Erythroblast (primary cell): ENCODE measurements around the gene SLC35C1.
A peak's percentile ranks its signal among the peaks of the same experiment; 100 is the strongest.

Source experiments
- DNase-seq, 2 experiments: peaks; one replicate each; lab custom pipeline; 2025; lab: John Stamatoyannopoulos, UW
- GATA1 ChIP-seq: IDR thresholded peaks from 2 replicates; pipeline ENCODE4 v1.6.1; 2011; ENCODE audit warnings: low read depth, mild to moderate bottlenecking, control low read depth, low read length, moderate library complexity
- POLR2A ChIP-seq: IDR thresholded peaks from 2 replicates; pipeline ENCODE4 v1.6.1; 2011; ENCODE audit warnings: mild to moderate bottlenecking, low read length

Gene SLC35C1

DNA sequence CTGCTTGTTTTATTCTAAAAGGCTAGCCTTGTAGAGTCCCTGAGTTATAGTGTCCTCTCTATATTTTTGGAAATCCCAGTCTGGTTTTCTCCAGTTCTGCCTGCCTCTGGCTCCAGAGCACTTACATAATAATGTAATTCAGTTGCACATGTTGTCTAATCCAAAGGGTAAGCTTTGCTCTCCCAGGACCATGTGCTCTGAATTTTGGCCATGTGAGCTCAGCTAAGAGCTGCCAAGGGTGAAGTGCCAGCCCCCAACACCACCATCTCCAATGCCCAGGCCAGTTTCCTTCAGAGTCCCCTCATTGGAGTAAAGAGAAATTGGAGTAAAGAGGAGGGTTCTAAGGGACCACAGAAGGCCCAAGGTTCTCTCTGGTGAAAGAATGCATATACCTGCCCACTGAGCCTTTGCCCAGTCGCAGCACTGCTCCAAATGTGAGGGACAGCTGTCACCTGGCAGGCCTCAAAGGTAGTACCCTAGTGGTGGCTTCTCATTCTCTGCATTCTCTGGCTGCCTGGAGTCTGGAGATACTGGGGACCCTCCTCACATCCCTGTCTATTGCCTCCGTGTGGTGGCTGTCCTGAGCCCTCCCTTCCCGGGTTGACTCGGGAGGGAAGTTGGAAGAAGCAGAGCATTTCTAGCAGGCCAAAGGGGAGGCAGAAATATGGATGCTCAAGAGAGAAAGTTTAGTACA, 47.2 kb downstream of the SLC35C1 start:
- DNase-seq, result no peak
- no peak for TF ChIP-seq POLR2A
- TF ChIP-seq GATA1, result no peak

DNA sequence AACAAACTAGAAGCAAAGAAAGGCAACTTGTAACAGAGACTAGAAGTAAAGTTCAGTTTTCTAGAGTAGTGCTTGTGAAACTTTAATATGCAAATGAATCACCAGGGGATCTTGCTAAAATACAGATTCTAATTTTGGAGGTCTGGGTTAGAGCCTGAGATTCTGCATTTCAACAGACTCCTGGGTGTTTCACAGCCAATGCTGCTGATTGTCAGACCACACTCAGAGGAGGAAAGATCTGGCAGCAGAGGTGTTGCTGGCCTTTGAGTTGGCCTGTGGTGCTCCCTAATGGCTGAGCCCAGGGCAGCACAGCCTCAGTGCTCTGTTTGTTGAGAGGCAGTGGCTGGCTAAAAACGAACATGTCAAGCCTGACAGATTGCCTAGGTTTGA, 47.8 kb downstream of the SLC35C1 start:
- DNase-seq, result no peak
- TF ChIP-seq GATA1 (no peak), POLR2A (no peak)

DNA sequence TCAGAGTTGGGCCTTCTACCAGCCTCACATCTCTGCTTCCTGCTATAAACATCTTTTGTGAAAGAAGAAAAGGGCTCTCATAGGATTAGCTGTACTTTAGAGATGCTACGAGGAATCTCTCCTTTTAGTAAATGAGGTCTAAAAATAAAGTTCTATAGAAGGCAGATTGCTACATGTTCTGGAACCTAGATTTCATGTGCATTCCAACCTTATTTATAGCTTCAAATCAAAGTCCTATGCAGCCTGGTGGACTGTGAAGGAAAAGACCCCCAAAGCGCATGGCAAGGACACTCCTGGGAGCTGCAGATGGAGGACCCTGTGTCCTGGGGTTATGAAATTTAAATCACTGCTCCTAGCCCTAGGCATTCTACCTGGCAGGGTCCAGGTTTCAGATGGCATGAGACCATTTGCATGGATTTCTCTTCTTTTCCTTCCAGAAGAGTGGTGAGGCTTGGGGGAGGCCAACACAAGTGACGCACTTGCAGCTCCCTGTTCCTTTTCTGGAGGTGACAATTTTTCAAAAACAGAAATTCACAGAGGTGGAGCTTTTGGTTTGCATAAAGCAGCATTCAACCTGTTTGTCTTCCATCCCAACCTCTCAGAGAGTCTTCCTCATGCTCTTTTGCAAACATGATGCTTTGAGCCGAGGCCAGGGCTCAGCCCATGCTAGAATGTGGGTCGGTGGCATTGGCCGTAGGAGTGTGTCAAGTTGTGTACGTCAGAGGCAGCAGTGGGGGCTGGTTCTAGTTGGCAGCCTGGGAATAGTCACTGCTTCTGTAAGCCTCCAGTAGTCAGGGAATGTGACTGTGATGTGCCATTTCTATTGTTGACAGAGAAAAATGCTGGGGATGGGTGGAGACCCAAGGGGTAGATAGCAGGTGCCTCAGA, 48.6 kb downstream of the SLC35C1 start:
- no peak for DNase-seq

DNA sequence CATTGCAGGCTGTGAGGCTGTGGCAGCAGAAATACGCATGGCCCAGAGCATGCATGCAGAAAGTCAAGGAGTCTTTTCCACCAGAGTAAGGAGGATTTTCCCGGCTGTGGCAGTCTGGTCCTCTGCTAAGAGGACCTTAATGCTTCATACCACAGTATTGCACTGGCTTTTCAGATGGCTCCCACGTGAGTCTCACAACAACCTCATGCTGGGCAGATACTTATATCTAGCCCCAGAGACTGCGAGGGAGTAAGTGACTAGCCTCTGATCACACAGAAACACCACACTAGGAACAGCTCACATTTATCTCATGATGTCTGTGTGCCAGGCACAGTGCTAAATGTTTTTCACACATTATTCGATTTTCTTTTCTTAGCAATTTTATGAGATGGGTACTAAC, 50.4 kb downstream of the SLC35C1 start:
- TF ChIP-seq GATA1 (no peak), POLR2A (no peak)
- no peak for DNase-seq

More for the DNA sequence above, 48.6 kb downstream of the SLC35C1 start:
- TF ChIP-seq GATA1 (no peak), POLR2A (no peak)

DNA sequence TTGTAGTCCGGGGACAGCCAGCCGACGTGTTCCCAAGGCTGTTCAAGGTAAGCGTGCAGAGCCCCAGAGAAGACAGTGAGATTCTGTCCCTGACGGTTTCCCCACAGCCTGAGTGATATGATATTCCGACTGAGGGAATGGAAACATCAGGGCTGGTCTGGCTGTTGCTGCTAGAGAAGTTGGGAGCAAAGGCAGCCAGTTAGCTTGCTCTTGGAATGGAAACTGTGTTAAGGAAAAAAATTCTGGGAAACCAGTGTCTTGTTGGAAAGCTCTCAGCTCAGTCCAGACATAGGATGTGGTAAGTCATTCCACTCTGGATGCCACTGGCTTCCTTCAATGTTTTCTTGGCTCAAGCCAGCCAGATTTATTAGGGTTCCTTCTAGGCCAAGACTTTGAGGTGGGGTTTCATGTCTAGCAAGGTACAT, 51.1 kb downstream of the SLC35C1 start:
- no peak for TF ChIP-seq POLR2A
- no peak for TF ChIP-seq GATA1
- no peak for DNase-seq

DNA sequence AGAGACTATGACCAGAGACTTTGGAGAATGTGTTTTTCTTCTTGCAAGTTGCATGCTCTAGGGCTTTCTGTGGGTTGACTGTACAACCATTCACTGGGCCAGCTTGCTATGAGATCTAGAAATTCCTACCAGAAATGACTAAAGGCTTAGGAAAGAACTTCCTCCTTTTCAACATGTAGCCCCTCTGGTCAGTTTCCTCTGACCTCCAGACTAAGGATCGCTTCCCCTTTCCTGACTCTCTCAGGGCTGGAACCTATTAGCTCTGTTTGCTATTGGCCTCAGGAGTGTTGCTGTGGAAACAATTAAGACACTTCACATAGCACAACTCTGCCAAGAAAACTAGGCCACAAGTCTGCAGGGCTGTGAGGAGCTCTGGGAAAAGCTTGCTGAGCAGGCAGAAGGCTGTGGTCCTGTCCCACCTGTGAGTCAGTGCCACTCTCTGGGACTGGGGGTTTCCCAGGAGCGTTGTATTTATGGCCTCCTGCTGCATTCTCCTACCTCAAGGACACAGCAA, 53.1 kb downstream of the SLC35C1 start:
- DNase-seq, result no peak
- TF ChIP-seq GATA1 (no peak), POLR2A (no peak)

DNA sequence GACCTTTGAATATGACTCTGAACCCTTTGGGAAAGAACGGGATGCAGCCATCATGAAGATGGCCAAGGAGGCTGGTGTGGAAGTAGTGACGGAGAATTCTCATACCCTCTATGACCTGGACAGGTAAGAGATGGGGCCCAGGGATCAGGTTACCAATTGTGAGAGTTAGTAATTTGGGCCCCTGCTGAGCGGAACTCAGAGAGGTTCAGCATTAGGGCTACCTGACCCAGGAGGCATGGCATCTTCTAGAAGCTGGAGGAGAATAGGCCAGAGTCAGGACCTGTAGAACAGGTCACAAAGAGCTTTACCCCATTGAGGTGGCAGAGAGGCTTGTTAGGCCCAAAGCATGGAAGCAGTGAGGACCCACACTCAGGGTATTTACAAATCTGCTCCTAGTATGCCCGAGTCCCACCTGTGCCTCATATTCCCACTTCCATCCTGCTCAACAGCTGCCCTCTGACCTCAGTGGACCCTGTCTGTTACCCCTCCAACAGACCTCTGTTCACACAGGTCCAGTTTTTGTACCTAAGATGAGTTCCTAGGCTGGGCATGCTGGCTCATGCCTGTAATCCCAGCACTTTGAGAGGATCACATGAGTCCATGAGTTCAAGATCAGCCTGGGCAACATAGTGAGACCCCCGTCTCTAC, 53.9 kb downstream of the SLC35C1 start:
- DNase-seq, result no peak
- TF ChIP-seq GATA1 (no peak), POLR2A (no peak)

DNA sequence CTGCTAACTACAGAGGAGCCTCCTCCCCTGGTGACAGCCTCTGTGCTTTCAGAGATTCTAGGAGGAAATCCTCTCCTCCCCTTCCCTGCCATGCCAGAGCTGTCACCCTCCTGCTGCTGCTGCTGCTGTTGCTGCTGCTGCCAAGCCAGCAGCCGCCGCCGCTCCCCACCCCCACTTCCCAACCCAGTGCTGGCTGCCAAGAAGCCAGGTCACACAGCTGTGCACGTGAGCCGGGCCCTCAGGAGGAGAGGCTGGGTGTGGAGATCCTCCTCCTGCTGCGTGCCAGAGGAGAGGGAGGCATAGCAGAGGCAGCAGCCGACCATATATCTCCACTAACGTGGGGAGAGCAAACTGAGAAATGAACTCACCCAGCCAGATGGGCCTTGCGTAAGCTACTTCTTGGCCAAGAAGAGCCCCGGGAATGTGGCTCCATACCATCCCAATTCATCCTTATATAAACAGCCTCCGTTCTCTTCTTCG, 54.8 kb downstream of the SLC35C1 start:
- no peak for TF ChIP-seq GATA1
- no peak for TF ChIP-seq POLR2A
- DNase-seq, result no peak

DNA sequence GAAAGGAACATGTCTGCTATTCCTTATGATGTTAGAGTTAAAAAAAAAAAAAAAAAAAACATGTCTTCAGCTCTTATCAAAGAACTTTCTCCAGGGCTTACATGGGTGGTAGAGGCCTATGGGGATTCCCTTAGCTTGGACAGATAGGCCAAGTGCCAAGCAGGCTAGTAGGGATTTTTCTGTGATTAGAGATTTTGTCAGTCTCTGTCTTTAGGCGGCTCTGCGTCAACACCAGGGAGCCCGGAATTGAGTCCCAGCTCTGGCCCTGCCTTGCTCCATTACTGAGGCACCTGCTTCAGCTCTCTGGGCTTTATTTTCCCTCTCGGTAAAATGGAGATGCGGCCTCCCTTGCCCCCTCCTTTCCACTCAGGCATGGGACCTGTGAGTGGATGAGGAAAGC, 55.4 kb downstream of the SLC35C1 start:
- peak in 1 of 2 experiments; percentile 18 for DNase-seq

DNA sequence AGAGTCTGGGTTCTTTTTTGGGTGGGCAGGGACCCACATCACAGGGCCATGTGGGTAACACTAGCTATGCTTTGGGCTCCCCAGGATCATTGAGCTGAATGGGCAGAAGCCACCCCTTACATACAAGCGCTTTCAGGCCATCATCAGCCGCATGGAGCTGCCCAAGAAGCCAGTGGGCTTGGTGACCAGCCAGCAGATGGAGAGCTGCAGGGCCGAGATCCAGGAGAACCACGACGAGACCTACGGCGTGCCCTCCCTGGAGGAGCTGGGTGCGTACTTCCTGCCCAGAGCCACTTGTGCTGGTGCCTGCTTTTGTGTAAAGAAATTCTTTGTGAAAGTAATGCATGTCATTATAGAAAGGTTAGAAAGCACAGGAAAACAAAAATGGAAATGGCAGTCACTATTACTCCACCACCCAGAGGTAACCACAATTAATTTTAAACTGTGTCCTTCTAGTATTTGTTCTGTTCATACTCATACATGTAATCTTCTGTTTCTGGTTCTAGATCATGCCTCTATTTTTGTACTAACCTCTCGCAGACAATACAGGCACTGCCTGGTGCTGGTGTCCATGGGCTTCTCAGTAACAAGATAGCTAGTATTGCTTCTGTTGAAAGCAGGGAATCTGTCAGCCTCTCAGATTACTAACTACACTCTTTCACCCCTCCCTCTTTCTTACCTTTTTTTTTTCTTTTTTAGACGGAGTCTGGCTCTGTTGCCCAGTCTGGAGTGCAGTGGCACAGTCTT, 56.0 kb downstream of the SLC35C1 start:
- no peak for DNase-seq
- TF ChIP-seq GATA1 (no peak), POLR2A (no peak)

More for the DNA sequence above, 55.4 kb downstream of the SLC35C1 start:
- no peak for TF ChIP-seq POLR2A
- TF ChIP-seq GATA1, result no peak
